Thyroid gland (tissue), 4 donors: ENCODE results near the gene NPBWR2. TPM values are rescaled to one million over a fixed set of nuclear protein-coding genes. Genes with fewer than 3 reads are reported as not detected.

ENCODE experiments used
- DNase-seq, 2 donors: peaks; one replicate each; pipeline ENCODE4 v3.0.0-alpha.2; 2019
- H3K27ac ChIP-seq, 3 donors: fragments of 200-600 bp; sonication (generic); 1 replicate in 2 of 3; 2 replicates in 1 of 3; pipeline ENCODE4 v1.5.1; 2016 to 2019; ENCODE audit warnings: mild to moderate bottlenecking in 1 of 3, moderate library complexity in 1 of 3
- H3K27me3 ChIP-seq: fragments of 200-600 bp; sonication (generic); one replicate; pipeline ENCODE4 v1.5.1; 2019
- H3K36me3 ChIP-seq, 2 donors: fragments of 200-600 bp; sonication (generic); one replicate each; pipeline ENCODE4 v1.5.1; 2016 to 2019
- H3K4me1 ChIP-seq, 2 donors: fragments of 200-600 bp; sonication (generic); one replicate each; pipeline ENCODE4 v1.5.1; 2017 to 2019
- H3K4me3 ChIP-seq, 3 donors: fragments of 200-600 bp; sonication (generic); replicated peaks in 1 of 3; 1 replicate in 2 of 3; 2 replicates in 1 of 3; pipeline ENCODE4 v1.5.1; 2016; ENCODE audit warnings: mild to moderate bottlenecking in 1 of 3
- H3K9me3 ChIP-seq: fragments of 200-600 bp; sonication (generic); one replicate; pipeline ENCODE4 v1.5.1; 2017
- CTCF ChIP-seq, 6 experiments: fragments of 200-600 bp in 3 of 6; fragments of 450-650 bp in 3 of 6; sonication (generic) in 3 of 6; IDR thresholded peaks; one replicate each; pipeline ENCODE4 v1.5.1; 2016 to 2019; ENCODE audit warnings: antibody characterized with exemption in 6 of 6, mild to moderate bottlenecking in 2 of 6, inconsistent platforms in 1 of 6, moderate library complexity in 1 of 6
- POLR2A ChIP-seq, 2 donors: fragments of 450-650 bp; IDR thresholded peaks; one replicate each; pipeline ENCODE4 v1.6.1; 2017; ENCODE audit warnings: antibody characterized with exemption in 2 of 2, mild to moderate bottlenecking in 2 of 2, moderate library complexity in 1 of 2
- WGBS, 2 donors: methylation state at CpG; one replicate each; pipeline ENCODE4 v1.1.5; 2017; 5-methylcytosine and 5-hydroxymethylcytosine counted together
- intact Hi-C: fragments of 100-400 bp; cut with DNase I; formaldehyde crosslinking; loops from one replicate; pipeline ENCODE4 v1.15.1; 2023
- total RNA-seq, 4 donors: library from RNA; depleted of rRNA; stranded (reverse); fragments of >200 nt; gene quantifications; one replicate each; pipeline ENCODE4 v1.2.3, GENCODE V29; 2016

NPBWR2 gene
- total RNA-seq, 4 donors from 2014 or later, result not detected

GRCh38 chr20:64074184-64074789 is 33.1 kb downstream of the NPBWR2 start:
- Histone ChIP-seq H3K27me3 (no peaks in the 10 kb centered on the region), H3K4me1 (peaks cover 11 to 16% of the 10 kb centered on the region in 2 donors), H3K4me3 (no peak overlapping the region), H3K36me3 (peaks cover 0 to 10% of the 10 kb centered on the region in 2 donors), H3K9me3 (no peaks in the 10 kb centered on the region), H3K27ac (no peak overlapping the region)
- no peak for TF ChIP-seq CTCF (IDR thresholded peaks at IDR 0.05)
- TF ChIP-seq POLR2A (IDR thresholded peaks at IDR 0.05), result no peak
- intact Hi-C loops, result no loop called here
- 93 to 97% methylated on average over 7 to 17 of the region's 28 CpGs for WGBS, 2 donors
- DNase-seq, result no peak

- no peak for DNase-seq
- WGBS, 2 donors, result 92 to 93% methylated on average over 17 to 36 of the region's 37 CpGs
Observed at GRCh38 chr20:64073476-64074183, 33.7 kb downstream of the NPBWR2 start.

GRCh38 chr20:64072498-64073063 is 34.8 kb downstream of the NPBWR2 start:
- 82 to 84% methylated on average over 6 to 11 of the region's 14 CpGs for WGBS, 2 donors

More at GRCh38 chr20:64073476-64074183, 33.7 kb downstream of the NPBWR2 start:
- intact Hi-C loops, result no loop called here
- Histone ChIP-seq H3K9me3 (no peaks in the 10 kb centered on the region), H3K4me1 (peaks cover 4 to 9% of the 10 kb centered on the region in 2 donors), H3K27me3 (no peaks in the 10 kb centered on the region), H3K36me3 (peaks cover 0 to 10% of the 10 kb centered on the region in 2 donors), H3K27ac (no peak overlapping the region), H3K4me3 (no peak overlapping the region)
- no peak for TF ChIP-seq POLR2A (IDR thresholded peaks at IDR 0.05)
- TF ChIP-seq CTCF (IDR thresholded peaks at IDR 0.05), result no peak

GRCh38 chr20:64071341-64072332 is 35.7 kb downstream of the NPBWR2 start:
- no peaks in the 10 kb centered on the region for H3K27me3 ChIP-seq
- peaks cover 0 to 10% of the 10 kb centered on the region in 2 donors for H3K36me3 ChIP-seq
- WGBS, 2 donors, result 81 to 93% methylated on average over 16 to 29 of the region's 30 CpGs
- DNase-seq, result no peak
- no peak overlapping the region for H3K4me3 ChIP-seq
- TF ChIP-seq POLR2A (IDR thresholded peaks at IDR 0.05) (no peak), CTCF (IDR thresholded peaks at IDR 0.05) (no peak)
- H3K4me1 ChIP-seq, result no peaks in the 10 kb centered on the region
- no peak overlapping the region for H3K27ac ChIP-seq
- no peaks in the 10 kb centered on the region for H3K9me3 ChIP-seq
- intact Hi-C loops, result no loop called here

More at GRCh38 chr20:64072498-64073063, 34.8 kb downstream of the NPBWR2 start:
- H3K36me3 ChIP-seq, result peaks cover 0 to 10% of the 10 kb centered on the region in 2 donors
- intact Hi-C loops, result no loop called here
- H3K27me3 ChIP-seq, result no peaks in the 10 kb centered on the region
- H3K27ac ChIP-seq, result no peak overlapping the region
- no peaks in the 10 kb centered on the region for H3K9me3 ChIP-seq
- no peak overlapping the region for H3K4me3 ChIP-seq
- H3K4me1 ChIP-seq, result no peaks in the 10 kb centered on the region
- no peak for DNase-seq
- TF ChIP-seq CTCF (IDR thresholded peaks at IDR 0.05), result no peak
- no peak for TF ChIP-seq POLR2A (IDR thresholded peaks at IDR 0.05)
